Colonic mucosa (tissue), 4 donors: ENCODE data around the gene JAG2. TPM values are rescaled to one million over a fixed set of nuclear protein-coding genes. Genes with fewer than 3 reads are reported as not detected.

ENCODE experiments used
- DNase-seq: peaks from one replicate; pipeline ENCODE4 v3.0.0-alpha.2; 2020
- H3K27ac ChIP-seq: fragments of 200-600 bp; one replicate; pipeline ENCODE4 v1.8.0; 2021
- H3K27me3 ChIP-seq: fragments of 200-600 bp; one replicate; pipeline ENCODE4 v1.8.0; 2021
- H3K36me3 ChIP-seq: fragments of 200-600 bp; one replicate; pipeline ENCODE4 v1.8.0; 2021
- H3K4me1 ChIP-seq: fragments of 200-600 bp; one replicate; pipeline ENCODE4 v1.8.0; 2021; ENCODE audit warnings: mild to moderate bottlenecking
- H3K4me3 ChIP-seq: fragments of 200-600 bp; one replicate; pipeline ENCODE4 v1.8.0; 2021
- H3K9ac ChIP-seq, 2 donors: one replicate each; pipeline ENCODE4 v1.7.0; 2013; ENCODE audit warnings: control low read depth in 2 of 2, low read depth in 2 of 2, low read length in 2 of 2
- H3K9me3 ChIP-seq: fragments of 200-600 bp; one replicate; pipeline ENCODE4 v1.8.0; 2021
- CTCF ChIP-seq: fragments of 200-600 bp; IDR thresholded peaks from one replicate; pipeline ENCODE4 v1.8.0; 2022; ENCODE audit warnings: antibody characterized with exemption, mild to moderate bottlenecking
- intact Hi-C: fragments of 100-400 bp; cut with DNase I; formaldehyde crosslinking; loops from one replicate; pipeline ENCODE4 v1.14.1; 2022
- total RNA-seq, 2 donors: library from RNA; stranded (reverse); fragmentation: NEBNext Ultra II Directional in 1 of 2; extraction: Animal tissue kit (Norgen Biotek cat#: 25700) in 1 of 2; gene quantifications; one replicate each; pipeline ENCODE4 v1.2.1, GENCODE V29; 2021
- donor health status: healthy.
- donor health status: DM: no; HTN: no; CAD: no.
- donor health status: DM: no; HTN: no; CAD: no.

Gene JAG2
- total RNA-seq, 2 donors from 2014 or later, result 8.2 to 11.0 TPM

DNA sequence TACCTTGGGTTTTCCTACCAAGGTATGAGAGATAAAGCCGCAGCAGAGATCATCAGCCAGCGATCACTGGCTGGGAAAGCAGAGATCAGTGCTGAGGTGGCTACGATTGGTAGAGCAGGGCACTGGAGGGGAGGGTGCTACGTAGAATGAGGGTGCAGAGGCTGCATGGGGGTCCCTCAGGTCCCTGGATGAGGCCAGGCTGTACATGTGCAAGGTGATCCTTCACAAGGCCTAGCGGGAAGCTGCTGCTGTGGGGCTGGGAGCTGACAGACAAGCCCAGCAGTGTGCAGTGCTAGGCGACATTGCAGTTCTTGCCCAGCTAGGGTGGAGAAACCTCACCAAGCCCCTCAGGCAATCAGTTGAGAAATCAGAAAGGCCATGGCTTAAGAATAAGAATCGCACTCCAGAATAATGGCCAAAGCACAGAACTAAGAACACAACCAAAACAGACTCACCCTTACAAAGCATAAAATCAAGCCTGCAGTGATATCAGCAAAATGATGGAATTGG is 66.2 kb downstream of the JAG2 start:
- Histone ChIP-seq H3K27ac (no peak overlapping the region), H3K9ac (no peak overlapping the region), H3K9me3 (no peaks in the 10 kb centered on the region), H3K4me3 (no peak overlapping the region), H3K27me3 (peaks cover 6% of the 10 kb centered on the region), H3K4me1 (no peaks in the 10 kb centered on the region), H3K36me3 (no peaks in the 10 kb centered on the region)
- DNase-seq, result no peak
- no peak for TF ChIP-seq CTCF
- intact Hi-C loops, result no loop called here

DNA sequence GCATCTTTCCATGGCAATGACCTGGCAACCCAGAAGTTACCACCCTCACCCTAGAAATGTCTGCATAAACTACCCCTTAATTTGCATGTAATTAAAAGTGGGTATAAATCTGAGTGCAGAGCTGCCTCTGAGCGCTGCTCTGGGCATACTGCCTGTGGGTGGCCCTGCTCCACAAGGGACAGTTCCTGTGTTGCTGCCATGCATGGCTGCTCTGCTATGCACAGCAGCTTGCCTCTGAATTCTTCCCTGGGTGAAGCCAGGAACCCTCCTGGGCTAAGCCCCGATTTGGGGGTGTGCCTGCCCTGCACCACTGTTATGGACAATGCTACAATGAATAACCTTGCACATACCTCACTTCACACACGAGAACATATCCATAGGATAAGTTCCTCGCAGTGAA is 67.7 kb downstream of the JAG2 start:
- H3K4me3 ChIP-seq, result no peak overlapping the region
- H3K36me3 ChIP-seq, result no peaks in the 10 kb centered on the region
- intact Hi-C loops, result no loop called here
- no peak overlapping the region for H3K9ac ChIP-seq
- no peak for DNase-seq
- H3K27me3 ChIP-seq, result peaks cover 6% of the 10 kb centered on the region
- H3K9me3 ChIP-seq, result no peaks in the 10 kb centered on the region
- no peak for TF ChIP-seq CTCF
- no peak overlapping the region for H3K27ac ChIP-seq
- H3K4me1 ChIP-seq, result no peaks in the 10 kb centered on the region

GRCh38 chr14:105099778-105100177 is 68.8 kb downstream of the JAG2 start:
- TF ChIP-seq CTCF, result no peak
- H3K27me3 ChIP-seq, result peaks cover 6% of the 10 kb centered on the region
- DNase-seq, result no peak
- H3K9me3 ChIP-seq, result no peaks in the 10 kb centered on the region
- H3K9ac ChIP-seq, result no peak overlapping the region
- no peak overlapping the region for H3K27ac ChIP-seq
- H3K4me1 ChIP-seq, result no peaks in the 10 kb centered on the region
- intact Hi-C loops, result loop anchor here (10.0 kb wide), 1 partner anchor 185 kb away; no protein-coding TSS in a partner anchor
- no peaks in the 10 kb centered on the region for H3K36me3 ChIP-seq
- H3K4me3 ChIP-seq, result no peak overlapping the region

DNA sequence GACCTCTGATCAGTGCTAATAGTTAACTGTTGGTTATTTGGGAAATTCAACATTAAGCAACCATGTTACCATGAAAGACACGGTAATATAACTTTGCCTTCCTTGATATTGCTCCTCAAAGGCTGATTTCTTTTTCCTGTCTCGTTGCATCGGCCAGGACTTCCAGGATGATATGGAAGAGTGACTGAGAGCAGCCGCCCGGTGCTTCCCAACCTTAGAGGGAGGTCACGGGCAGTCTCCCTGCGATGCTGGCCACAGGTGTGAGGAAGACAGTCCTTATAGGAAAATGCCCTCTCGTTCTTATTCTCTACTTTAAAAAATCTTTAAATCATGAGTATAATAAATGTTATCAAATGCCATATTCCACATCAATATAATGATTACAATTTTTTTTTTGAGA is 70.3 kb downstream of the JAG2 start:
- no peak for DNase-seq
- Histone ChIP-seq H3K9me3 (no peaks in the 10 kb centered on the region), H3K27me3 (peaks cover 3% of the 10 kb centered on the region), H3K36me3 (no peaks in the 10 kb centered on the region), H3K27ac (no peak overlapping the region), H3K4me3 (no peak overlapping the region), H3K4me1 (peaks cover 5% of the 10 kb centered on the region), H3K9ac (no peak overlapping the region)
- TF ChIP-seq CTCF, result no peak
- intact Hi-C loops, result loop anchor here (10.0 kb wide), 1 partner anchor 186 kb away; no protein-coding TSS in a partner anchor

GRCh38 chr14:105097794-105098127 is 70.8 kb downstream of the JAG2 start:
- no peak overlapping the region for H3K27ac ChIP-seq
- intact Hi-C loops, result loop anchor here (10.0 kb wide), 1 partner anchor 187 kb away; no protein-coding TSS in a partner anchor
- H3K27me3 ChIP-seq, result no peaks in the 10 kb centered on the region
- H3K36me3 ChIP-seq, result no peaks in the 10 kb centered on the region
- no peak for DNase-seq
- no peaks in the 10 kb centered on the region for H3K9me3 ChIP-seq
- H3K9ac ChIP-seq, result no peak overlapping the region
- TF ChIP-seq CTCF, result no peak
- no peak overlapping the region for H3K4me3 ChIP-seq
- H3K4me1 ChIP-seq, result peaks cover 5% of the 10 kb centered on the region
